ENCODE results near the gene SGIP1. TPM values are rescaled to one million over a fixed set of nuclear protein-coding genes. Genes with fewer than 3 reads are reported as not detected.

The SGIP1 gene
- total RNA-seq, 1 donor from 2014 or later = 75.2 TPM

- Mint-ChIP-seq H3K27me3 (ENCODE audit: unreplicated experiment) (no peaks in the 10 kb centered on the region), H3K9me3 (ENCODE audit: unreplicated experiment) (no peaks in the 10 kb centered on the region), H3K4me1 (ENCODE audit: low read depth, unreplicated experiment) (no peaks in the 10 kb centered on the region), H3K4me3 (ENCODE audit: unreplicated experiment) (no peak overlapping the region), H3K36me3 (ENCODE audit: unreplicated experiment) (no peaks in the 10 kb centered on the region), H3K27ac (ENCODE audit: unreplicated experiment) (no peak overlapping the region)
- TF ChIP-seq CTCF (IDR thresholded peaks at IDR 0.05; ENCODE audit: partially characterized antibody, unreplicated experiment) = no peak
- DNase-seq = no peak
Observed at GRCh38 chr1:66770694-66771093, 236.7 kb downstream of the SGIP1 start.

- Mint-ChIP-seq H3K27me3 (ENCODE audit: unreplicated experiment) (no peaks in the 10 kb centered on the region), H3K4me1 (ENCODE audit: low read depth, unreplicated experiment) (no peaks in the 10 kb centered on the region), H3K27ac (ENCODE audit: unreplicated experiment) (no peak overlapping the region), H3K4me3 (ENCODE audit: unreplicated experiment) (no peak overlapping the region), H3K36me3 (ENCODE audit: unreplicated experiment) (no peaks in the 10 kb centered on the region), H3K9me3 (ENCODE audit: unreplicated experiment) (no peaks in the 10 kb centered on the region)
- no peak for DNase-seq
- TF ChIP-seq CTCF (IDR thresholded peaks at IDR 0.05; ENCODE audit: partially characterized antibody, unreplicated experiment) = no peak
Observed at GRCh38 chr1:66773227-66773626, 239.3 kb downstream of the SGIP1 start.

DNA sequence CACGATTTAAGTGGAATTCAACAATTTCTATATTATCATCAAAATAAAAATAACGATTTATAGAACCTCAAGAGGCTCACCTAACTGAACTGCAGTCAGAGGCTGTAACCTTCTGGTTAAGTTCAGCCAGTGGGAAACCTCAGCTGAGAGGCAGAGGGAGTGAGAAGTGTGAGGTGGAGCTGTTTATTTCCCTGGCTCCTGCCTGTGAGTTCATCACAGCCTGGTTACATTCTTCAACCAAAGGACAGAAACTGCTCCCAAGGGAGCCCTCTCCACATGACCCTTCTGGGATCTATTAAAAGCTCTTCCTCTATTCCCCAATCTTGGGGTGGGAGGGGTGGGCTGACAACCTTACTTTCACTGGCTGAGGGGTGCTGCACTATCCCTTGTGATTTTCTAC, 240.5 kb downstream of the SGIP1 start:
- TF ChIP-seq CTCF (IDR thresholded peaks at IDR 0.05; ENCODE audit: partially characterized antibody, unreplicated experiment) = no peak
- no peak overlapping the region for H3K27ac Mint-ChIP-seq (ENCODE audit: unreplicated experiment)
- no peak for DNase-seq
- H3K9me3 Mint-ChIP-seq (ENCODE audit: unreplicated experiment) = no peaks in the 10 kb centered on the region
- H3K27me3 Mint-ChIP-seq (ENCODE audit: unreplicated experiment) = no peaks in the 10 kb centered on the region
- no peaks in the 10 kb centered on the region for H3K36me3 Mint-ChIP-seq (ENCODE audit: unreplicated experiment)
- no peaks in the 10 kb centered on the region for H3K4me1 Mint-ChIP-seq (ENCODE audit: low read depth, unreplicated experiment)
- H3K4me3 Mint-ChIP-seq (ENCODE audit: unreplicated experiment) = no peak overlapping the region

DNA sequence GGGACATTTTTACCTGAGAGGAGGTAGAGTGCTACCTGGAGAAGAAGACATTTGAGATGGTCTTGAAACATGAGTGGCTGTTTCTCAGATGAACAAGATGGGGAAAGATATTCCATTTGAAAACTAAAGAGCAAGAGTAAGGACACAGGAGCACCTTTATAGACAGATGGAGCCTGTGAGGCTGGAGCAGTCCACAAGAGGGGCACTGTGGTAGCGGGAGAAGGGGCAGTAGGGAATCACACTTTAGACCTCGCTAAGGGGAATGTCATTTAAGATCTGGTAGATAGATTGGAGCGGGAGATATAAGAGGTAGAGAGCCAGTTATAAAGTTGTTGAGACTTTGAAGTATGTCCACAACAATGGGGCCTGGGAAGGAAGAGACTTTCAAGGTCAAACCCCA, 241.7 kb downstream of the SGIP1 start:
- no peak for DNase-seq
- Mint-ChIP-seq H3K36me3 (ENCODE audit: unreplicated experiment) (peaks cover 6% of the 10 kb centered on the region), H3K4me1 (ENCODE audit: low read depth, unreplicated experiment) (no peaks in the 10 kb centered on the region), H3K27me3 (ENCODE audit: unreplicated experiment) (no peaks in the 10 kb centered on the region), H3K27ac (ENCODE audit: unreplicated experiment) (no peak overlapping the region), H3K9me3 (ENCODE audit: unreplicated experiment) (no peaks in the 10 kb centered on the region), H3K4me3 (ENCODE audit: unreplicated experiment) (no peak overlapping the region)
- TF ChIP-seq CTCF (IDR thresholded peaks at IDR 0.05; ENCODE audit: partially characterized antibody, unreplicated experiment) = no peak

GRCh38 chr1:66777831-66778230, 243.9 kb downstream of the SGIP1 start:
- peaks cover 6% of the 10 kb centered on the region for H3K36me3 Mint-ChIP-seq (ENCODE audit: unreplicated experiment)
- no peak overlapping the region for H3K4me3 Mint-ChIP-seq (ENCODE audit: unreplicated experiment)
- H3K27me3 Mint-ChIP-seq (ENCODE audit: unreplicated experiment) = no peaks in the 10 kb centered on the region
- H3K27ac Mint-ChIP-seq (ENCODE audit: unreplicated experiment) = no peak overlapping the region
- no peaks in the 10 kb centered on the region for H3K9me3 Mint-ChIP-seq (ENCODE audit: unreplicated experiment)
- H3K4me1 Mint-ChIP-seq (ENCODE audit: low read depth, unreplicated experiment) = no peaks in the 10 kb centered on the region
- DNase-seq = no peak
- no peak for TF ChIP-seq CTCF (IDR thresholded peaks at IDR 0.05; ENCODE audit: partially characterized antibody, unreplicated experiment)
